SK-N-SH (cell line): ENCODE results near the gene NEDD8. TPM values are rescaled to one million over a fixed set of nuclear protein-coding genes. Genes with fewer than 3 reads are reported as not detected.

Experiments used
- CTCF ChIA-PET: fragments of 300-600, 350-600 bp; formaldehyde crosslinking; extraction: SDS; loops from one replicate; lab custom pipeline; 2021; lab: Yijun Ruan, JAX
- POLR2A ChIA-PET: fragments of 350-600 bp; sonication (Branson Sonifier 250); formaldehyde crosslinking; extraction: SDS; loops from one replicate; lab custom pipeline; 2020; ENCODE audit warnings: antibody characterized with exemption, inconsistent platforms; lab: Yijun Ruan, JAX
- DNase-seq: peaks from one replicate; pipeline ENCODE4 v3.0.0; 2012
- H2AFZ ChIP-seq: fragments of 200-600 bp; sonication (generic); 2 replicates; pipeline ENCODE4 v1.8.1; 2016; ENCODE audit warnings: antibody characterized with exemption, mild to moderate bottlenecking, low read depth
- H3F3A ChIP-seq: fragments of 200-600 bp; sonication (generic); replicated peaks from 2 replicates; pipeline ENCODE3; 2016; ENCODE audit warnings: antibody characterized with exemption, mild to moderate bottlenecking; ENCODE audit not compliant: insufficient read depth
- H3K27ac ChIP-seq, 2 experiments: fragments of 200-500 bp in 1 of 2; fragments of 200-600 bp in 1 of 2; sonication (Bioruptor generic) in 1 of 2; sonication (generic), shearing (Covaris generic) in 1 of 2; 2 replicates each; pipeline versions ENCODE4 v1.5.1 to v1.6.1; 2014 to 2016; ENCODE audit warnings: low read depth in 2 of 2, inconsistent platforms in 1 of 2, low read length in 1 of 2, mild to moderate bottlenecking in 1 of 2, mixed read lengths in 1 of 2
- H3K27me3 ChIP-seq: fragments of 200-600 bp; sonication (generic), shearing (Covaris generic); 2 replicates; pipeline ENCODE4 v1.6.1; 2016; ENCODE audit warnings: mixed run types; ENCODE audit not compliant: insufficient read depth
- H3K36me3 ChIP-seq, 2 experiments: fragments of 200-500 bp in 1 of 2; fragments of 200-600 bp in 1 of 2; sonication (Bioruptor generic) in 1 of 2; sonication (generic) in 1 of 2; replicated peaks in 1 of 2; 2 replicates each; pipeline versions ENCODE3 to v1.5.1; 2014 to 2016; ENCODE audit warnings: low read length in 1 of 2, mild to moderate bottlenecking in 1 of 2; ENCODE audit not compliant: insufficient read depth in 2 of 2, control insufficient read depth in 1 of 2
- H3K4me1 ChIP-seq, 2 experiments: fragments of 200-500 bp in 1 of 2; fragments of 200-600 bp in 1 of 2; sonication (Bioruptor generic) in 1 of 2; sonication (generic), shearing (Covaris generic) in 1 of 2; 2 replicates each; pipeline versions ENCODE4 v1.5.1 to v1.6.1; 2014 to 2016; ENCODE audit warnings: low read depth in 1 of 2, low read length in 1 of 2, mixed run types in 1 of 2; ENCODE audit not compliant: insufficient read depth in 2 of 2, control insufficient read depth in 1 of 2
- H3K4me2 ChIP-seq: fragments of 200-600 bp; sonication (generic), shearing (Covaris generic); 2 replicates; pipeline ENCODE4 v1.6.1; 2017; ENCODE audit warnings: mixed run types
- H3K4me3 ChIP-seq, 2 experiments: fragments of 200-500 bp in 1 of 2; fragments of 200-600 bp in 1 of 2; sonication (Bioruptor generic) in 1 of 2; sonication (generic), shearing (Covaris generic) in 1 of 2; 2 replicates each; pipeline versions ENCODE4 v1.5.1 to v1.8.1; 2014 to 2016; ENCODE audit warnings: low read depth in 2 of 2, inconsistent platforms in 1 of 2, low read length in 1 of 2, mild to moderate bottlenecking in 1 of 2, mixed read lengths in 1 of 2, moderate library complexity in 1 of 2
- H3K79me2 ChIP-seq: fragments of 200-600 bp; sonication (generic); 2 replicates; pipeline ENCODE4 v1.8.1; 2017; ENCODE audit warnings: mild to moderate bottlenecking; ENCODE audit not compliant: insufficient read depth
- H3K9ac ChIP-seq: fragments of 200-600 bp; sonication (generic); 2 replicates; pipeline ENCODE4 v1.6.1; 2017; ENCODE audit warnings: mixed run types
- H3K9me2 ChIP-seq: fragments of 200-600 bp; sonication (generic); 2 replicates; pipeline ENCODE4 v1.6.1; 2017; ENCODE audit warnings: mixed run types
- H3K9me3 ChIP-seq: fragments of 200-600 bp; sonication (generic); 2 replicates; pipeline ENCODE4 v1.6.1; 2017; ENCODE audit warnings: mixed run types, mild to moderate bottlenecking, moderate library complexity
- H4K20me1 ChIP-seq: fragments of 200-600 bp; sonication (generic); 2 replicates; pipeline ENCODE4 v1.6.1; 2017; ENCODE audit warnings: mild to moderate bottlenecking, mixed run types; ENCODE audit not compliant: insufficient read depth
- FOSL2 ChIP-seq: IDR thresholded peaks from 2 replicates; pipeline ENCODE4 v1.4.0; 2012; ENCODE audit warnings: low read depth, mild to moderate bottlenecking, moderate library complexity, borderline replicate concordance
- NFIC ChIP-seq: IDR thresholded peaks from 2 replicates; pipeline ENCODE4 v1.4.0; 2012; ENCODE audit warnings: borderline replicate concordance
- RXRA ChIP-seq: IDR thresholded peaks from 2 replicates; pipeline ENCODE4 v1.4.0; 2012; ENCODE audit warnings: low read depth, mild to moderate bottlenecking, borderline replicate concordance
- TAF1 ChIP-seq: IDR thresholded peaks from 2 replicates; pipeline ENCODE4 v1.6.1; 2012; ENCODE audit warnings: low read depth, mild to moderate bottlenecking, low read length, moderate library complexity, borderline replicate concordance
- USF1 ChIP-seq: IDR thresholded peaks from 2 replicates; pipeline ENCODE4 v1.4.0; 2012; ENCODE audit warnings: low read depth, borderline replicate concordance
- YY1 ChIP-seq: IDR thresholded peaks from 2 replicates; pipeline ENCODE4 v1.4.0; 2012; ENCODE audit warnings: low read depth, mild to moderate bottlenecking
- WGBS: methylation state at CpG from one replicate; pipeline ENCODE4 v1.1.6; 2017; ENCODE audit warnings: low lambda C conversion rate; 5-methylcytosine and 5-hydroxymethylcytosine counted together
- polyA plus RNA-seq, 3 experiments: library from polyadenylated mRNA; depleted of rRNA; stranded (reverse); fragments of >200 nt; gene quantifications; 2 replicates each; pipeline ENCODE4 v1.2.3, GENCODE V29; 2012
- TF ChIP-seq, protein P1 (sequence below): IDR thresholded peaks from 2 replicates; pipeline ENCODE4 v1.4.0; 2012; ENCODE audit warnings: low read depth

The NEDD8 gene
- polyA plus RNA-seq, 1 of the 3 experiments (the other 2 are of a cell fraction), result 534 TPM

GRCh38 chr14:24260026-24260779, 28.0 kb upstream of the NEDD8 start:
- no peak overlapping the region for H2AFZ ChIP-seq
- H3K27me3 ChIP-seq, result no peaks in the 10 kb centered on the region
- no peak overlapping the region for H3K9ac ChIP-seq
- DNase-seq, result no peak
- 85% methylated on average over 12 of the region's 16 CpGs for WGBS
- no peak overlapping the region for H3K4me3 ChIP-seq
- H3F3A ChIP-seq, result peaks cover 5% of the 10 kb centered on the region
- H3K4me1 ChIP-seq, result peaks cover 0 to 3% of the 10 kb centered on the region in 2 experiments; a peak in 1 of 4 replicates
- no peak overlapping the region for H3K27ac ChIP-seq
- no peaks in the 10 kb centered on the region for H4K20me1 ChIP-seq
- no peaks in the 10 kb centered on the region for H3K9me2 ChIP-seq
- peaks cover 0 to 3% of the 10 kb centered on the region in 2 experiments for H3K36me3 ChIP-seq
- H3K79me2 ChIP-seq, result no peaks in the 10 kb centered on the region
- H3K9me3 ChIP-seq, result no peaks in the 10 kb centered on the region
- no peak overlapping the region for H3K4me2 ChIP-seq
- ChIA-PET POLR2A (no interaction called here), CTCF (interaction anchor here (1.6 kb wide), 1 partner anchor 11 kb away, joined by 3 read pairs; the partner anchor contains the start of gene RABGGTA)
- TF ChIP-seq TAF1 (no peak), FOSL2 (no peak), YY1 (no peak), RXRA (no peak), USF1 (no peak)
- TF ChIP-seq, all 33 proteins: peak for 0

- H2AFZ ChIP-seq, result no peak overlapping the region
- H3K79me2 ChIP-seq, result no peaks in the 10 kb centered on the region
- H3K27ac ChIP-seq, result no peak overlapping the region
- H3K9me3 ChIP-seq, result no peaks in the 10 kb centered on the region
- peak; percentile 42 for TF ChIP-seq NFIC
- TF ChIP-seq, protein P1, sequence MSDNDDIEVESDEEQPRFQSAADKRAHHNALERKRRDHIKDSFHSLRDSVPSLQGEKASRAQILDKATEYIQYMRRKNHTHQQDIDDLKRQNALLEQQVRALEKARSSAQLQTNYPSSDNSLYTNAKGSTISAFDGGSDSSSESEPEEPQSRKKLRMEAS, result no peak
- TF ChIP-seq, all 33 proteins: peak for 1
- Histone ChIP-seq H3K4me1 (peaks cover 0 to 3% of the 10 kb centered on the region in 2 experiments; a peak in 1 of 4 replicates), H3K27me3 (no peaks in the 10 kb centered on the region), H3K36me3 (peaks cover 0 to 3% of the 10 kb centered on the region in 2 experiments), H3K9ac (no peak overlapping the region), H3K4me3 (no peak overlapping the region), H3K4me2 (no peak overlapping the region), H4K20me1 (no peaks in the 10 kb centered on the region), H3F3A (peaks cover 5% of the 10 kb centered on the region), H3K9me2 (no peaks in the 10 kb centered on the region)
- 87% methylated on average over 13 of the region's 16 CpGs for WGBS
- ChIA-PET CTCF (interaction anchor here (0.7 to 3.9 kb wide), 4 partner anchors 9 to 43 kb away, joined by 3 to 15 read pairs (median 3); partner anchors contain the start of genes MDP1, RABGGTA and TINF2), POLR2A (no interaction called here)
- DNase-seq, result no peak
Measured at GRCh38 chr14:24259282-24260025, 27.3 kb upstream of the NEDD8 start.
